T-helper 9 cell (primary cell): ENCODE data around the gene DYNLT1.
"Not testable (repeated sequence)": the region's sequence is repeated elsewhere in the genome, so short reads cannot be mapped to it uniquely, and the experiment has no call there.

ENCODE experiments used
- DNase-seq: peaks from one replicate; pipeline ENCODE4 v3.0.0-alpha.2; 2020

The DYNLT1 gene

GRCh38 chr6:158638324-158638854 lies 6.2 kb downstream of the DYNLT1 start:
- DNase-seq = no peak

- no peak for DNase-seq
Measured at GRCh38 chr6:158636778-158637177, 7.8 kb downstream of the DYNLT1 start.

GRCh38 chr6:158635427-158636073 lies 9.0 kb downstream of the DYNLT1 start:
- no peak for DNase-seq

GRCh38 chr6:158634695-158635426 lies 9.7 kb downstream of the DYNLT1 start:
- DNase-seq = no peak

- DNase-seq = no peak
Measured at GRCh38 chr6:158633127-158633526, 11.4 kb downstream of the DYNLT1 start.

- not testable (repeated sequence) for DNase-seq
Measured at GRCh38 chr6:158632538-158633119, 11.9 kb downstream of the DYNLT1 start.

- DNase-seq = no peak
Measured at GRCh38 chr6:158631678-158632537, 12.6 kb downstream of the DYNLT1 start.

GRCh38 chr6:158630938-158631616 lies 13.5 kb downstream of the DYNLT1 start:
- no peak for DNase-seq

- no peak for DNase-seq
Measured at GRCh38 chr6:158629367-158630221, 14.9 kb downstream of the DYNLT1 start.

GRCh38 chr6:158628542-158628941 lies 16.0 kb downstream of the DYNLT1 start:
- no peak for DNase-seq

- DNase-seq = no peak
Measured at GRCh38 chr6:158627940-158628211, 16.7 kb downstream of the DYNLT1 start.

GRCh38 chr6:158627168-158627939 lies 17.2 kb downstream of the DYNLT1 start:
- no peak for DNase-seq

- no peak for DNase-seq
Measured at GRCh38 chr6:158626360-158627167, 18.0 kb downstream of the DYNLT1 start.

GRCh38 chr6:158625881-158626305 lies 18.6 kb downstream of the DYNLT1 start:
- DNase-seq = no peak

- DNase-seq = no peak
Measured at GRCh38 chr6:158624684-158625682, 19.6 kb downstream of the DYNLT1 start.

- no peak for DNase-seq
Measured at GRCh38 chr6:158622545-158623190, 21.9 kb downstream of the DYNLT1 start.

GRCh38 chr6:158621694-158622544 lies 22.6 kb downstream of the DYNLT1 start:
- DNase-seq = no peak
